Stimulated activated CD8-positive, alpha-beta memory T cell treated with anti-CD3 and anti-CD28 coated beads, Interleukin-2, amount 100 ng/mL, for 1 hour (primary cell): ENCODE results near the gene ALDH1A2.
"Not testable (repeated sequence)": the region's sequence is repeated elsewhere in the genome, so short reads cannot be mapped to it uniquely, and the experiment has no call there.

ENCODE experiments used
- DNase-seq, 2 donors: peaks; one replicate each; pipeline ENCODE4 v3.0.0-alpha.2; 2020; ENCODE audit warnings: low read depth in 2 of 2

ALDH1A2 gene

DNA sequence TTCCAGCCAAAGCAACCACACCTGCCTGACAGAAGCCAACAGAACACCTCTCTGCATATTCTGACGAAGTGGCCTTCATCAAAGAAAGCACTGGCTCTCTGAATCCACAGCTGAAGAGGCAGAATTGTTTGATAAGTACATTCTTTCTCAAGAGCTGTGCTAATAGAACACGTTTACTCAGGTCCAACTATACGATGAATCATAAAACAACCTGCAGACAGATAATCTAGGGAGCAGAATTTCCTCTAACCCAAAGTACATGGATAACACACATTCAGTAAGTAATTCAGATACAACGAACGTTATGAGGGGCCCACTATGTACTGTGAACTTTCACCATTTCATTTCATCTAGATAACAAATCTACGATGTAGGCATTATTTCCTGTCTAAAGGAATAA lies 25.4 kb downstream of the ALDH1A2 start:
- DNase-seq, result no peak

GRCh38 chr15:58039079-58040035 lies 26.2 kb downstream of the ALDH1A2 start:
- DNase-seq, result no peak

- no peak for DNase-seq
Observed at GRCh38 chr15:58038426-58039078, 27.0 kb downstream of the ALDH1A2 start.

DNA sequence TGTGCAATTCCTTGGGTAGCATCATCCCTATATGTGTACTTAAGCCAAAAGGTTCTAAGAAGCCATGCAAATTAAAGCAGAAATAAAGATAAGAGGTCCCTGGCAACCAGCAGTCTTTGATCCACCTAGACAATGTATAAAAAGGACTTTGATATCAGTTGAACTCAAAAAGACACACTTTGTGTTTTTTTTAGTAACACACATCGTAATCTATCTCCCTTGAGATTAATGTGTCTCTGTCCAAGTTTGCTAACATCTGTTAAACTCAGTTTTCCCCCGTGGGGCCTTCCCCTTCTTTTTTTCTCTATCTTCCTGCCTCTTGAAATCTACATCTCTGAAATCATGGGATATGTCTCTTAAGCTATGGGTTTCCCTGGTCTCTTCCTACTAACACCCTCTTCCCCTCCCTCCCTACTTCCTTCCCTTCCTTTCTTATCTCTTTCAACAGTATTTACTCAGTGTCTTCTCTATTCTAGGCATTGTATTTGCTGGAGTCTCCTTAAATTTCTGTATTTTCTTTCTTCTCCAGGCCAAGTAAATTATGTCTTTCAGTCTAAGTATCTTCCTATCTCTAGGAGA lies 27.7 kb downstream of the ALDH1A2 start:
- no peak for DNase-seq

GRCh38 chr15:58036579-58036978 lies 28.9 kb downstream of the ALDH1A2 start:
- no peak for DNase-seq

GRCh38 chr15:58028392-58028791 lies 37.1 kb downstream of the ALDH1A2 start:
- not testable (repeated sequence) for DNase-seq

GRCh38 chr15:58026552-58026951 lies 39.0 kb downstream of the ALDH1A2 start:
- DNase-seq, result no peak

GRCh38 chr15:58026051-58026450 lies 39.5 kb downstream of the ALDH1A2 start:
- DNase-seq, result no peak

- DNase-seq, result no peak
Observed at GRCh38 chr15:58021332-58022230, 43.9 kb downstream of the ALDH1A2 start.

DNA sequence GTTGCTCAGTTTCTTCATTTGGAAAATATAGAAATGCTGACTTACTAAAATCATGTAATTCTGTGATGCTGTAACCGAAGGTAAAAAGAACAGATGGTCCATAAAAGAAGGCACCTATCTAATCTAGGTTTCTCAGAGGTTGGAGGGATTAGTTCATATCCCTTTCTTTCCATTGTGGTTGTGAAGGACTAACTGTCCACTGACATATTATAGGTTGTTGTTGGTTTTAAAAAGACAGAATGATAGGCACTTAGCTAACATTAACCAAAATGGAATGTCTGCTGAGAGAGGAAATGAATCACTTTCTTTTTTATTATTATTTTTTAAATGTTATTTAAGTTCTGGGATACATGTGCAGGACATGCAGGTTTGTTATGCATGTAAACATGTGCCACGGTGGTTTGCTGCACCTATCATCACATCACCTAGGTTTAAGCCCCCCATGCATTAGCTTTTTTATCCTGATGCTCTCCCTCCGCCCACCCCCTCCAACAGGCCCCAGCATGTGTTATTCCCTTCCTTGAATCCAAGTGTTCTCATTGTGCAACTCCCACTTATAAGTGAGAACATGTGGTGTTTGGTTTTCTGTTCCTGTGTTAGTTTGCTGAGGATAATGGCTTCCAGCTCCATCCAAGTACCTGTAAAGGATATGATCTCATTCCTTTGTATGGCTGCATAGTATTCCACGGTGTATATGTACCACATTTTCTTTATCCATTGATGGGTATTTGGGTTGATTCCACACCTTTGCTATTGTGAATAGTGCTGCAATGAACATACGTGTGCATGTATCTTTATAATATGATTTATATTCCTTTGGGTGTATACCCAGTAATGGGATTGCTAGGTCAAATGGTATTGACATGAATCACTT lies 45.8 kb downstream of the ALDH1A2 start:
- DNase-seq, result no peak

GRCh38 chr15:58017869-58018268 lies 47.6 kb downstream of the ALDH1A2 start:
- DNase-seq, result no peak

GRCh38 chr15:58016581-58017175 lies 48.8 kb downstream of the ALDH1A2 start:
- no peak for DNase-seq

DNA sequence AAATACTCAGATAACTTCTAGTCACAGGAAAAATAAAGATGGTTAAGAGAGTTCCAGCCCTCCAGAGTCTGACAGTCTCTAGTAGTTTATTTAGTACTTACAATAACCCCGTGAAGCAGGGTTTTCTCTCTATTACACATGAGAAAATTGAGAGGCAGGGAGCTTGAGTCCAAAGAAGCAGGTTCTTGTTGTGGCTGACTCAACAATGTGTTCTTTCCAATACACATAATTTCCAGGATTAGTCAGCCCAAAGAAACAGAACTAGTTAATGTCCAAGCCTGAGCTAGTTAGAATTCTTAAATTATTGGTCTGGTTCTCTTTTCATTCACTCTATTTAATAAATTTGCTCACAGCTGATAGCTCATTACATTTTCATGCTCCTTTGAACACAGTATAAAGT lies 49.9 kb downstream of the ALDH1A2 start:
- DNase-seq, result no peak

GRCh38 chr15:58014470-58014869 lies 51.0 kb downstream of the ALDH1A2 start:
- DNase-seq, result no peak

DNA sequence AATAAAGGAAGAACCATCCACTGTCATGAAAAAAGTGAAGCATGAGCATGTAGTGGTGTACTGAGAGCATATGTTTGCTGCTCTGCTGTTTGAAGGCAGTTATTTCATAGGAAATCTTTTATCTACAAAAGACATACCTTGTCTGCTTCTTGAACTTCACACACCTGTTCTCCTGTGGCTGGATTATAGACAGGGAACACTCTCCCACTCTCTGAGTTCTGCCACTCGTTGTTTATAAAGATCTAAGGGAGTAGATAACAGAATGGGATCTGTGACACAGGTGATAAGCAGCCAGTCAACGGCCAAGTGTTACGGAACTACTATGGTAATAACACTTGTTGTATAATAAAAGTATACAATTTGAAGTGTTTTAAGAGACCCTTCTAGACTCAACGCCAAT lies 51.5 kb downstream of the ALDH1A2 start:
- DNase-seq, result no peak

DNA sequence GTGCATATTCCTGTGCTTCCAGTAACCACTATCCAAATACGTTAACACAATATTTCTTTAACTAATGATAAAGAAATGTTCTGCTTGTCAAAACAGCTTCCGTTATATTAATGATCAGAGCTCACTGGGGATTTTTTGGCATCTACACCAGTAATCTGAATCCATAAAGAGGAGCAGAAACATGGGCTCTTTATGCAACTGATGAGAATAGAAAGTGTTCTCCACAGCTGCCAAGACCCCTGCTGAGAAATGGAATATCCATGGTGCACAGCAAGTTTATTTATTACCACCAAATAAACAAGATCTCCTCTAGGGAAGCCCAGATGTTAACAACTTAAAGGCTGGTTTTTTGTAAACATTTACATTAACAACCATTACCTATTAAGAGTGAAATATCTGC lies 54.5 kb downstream of the ALDH1A2 start:
- DNase-seq, result no peak

DNA sequence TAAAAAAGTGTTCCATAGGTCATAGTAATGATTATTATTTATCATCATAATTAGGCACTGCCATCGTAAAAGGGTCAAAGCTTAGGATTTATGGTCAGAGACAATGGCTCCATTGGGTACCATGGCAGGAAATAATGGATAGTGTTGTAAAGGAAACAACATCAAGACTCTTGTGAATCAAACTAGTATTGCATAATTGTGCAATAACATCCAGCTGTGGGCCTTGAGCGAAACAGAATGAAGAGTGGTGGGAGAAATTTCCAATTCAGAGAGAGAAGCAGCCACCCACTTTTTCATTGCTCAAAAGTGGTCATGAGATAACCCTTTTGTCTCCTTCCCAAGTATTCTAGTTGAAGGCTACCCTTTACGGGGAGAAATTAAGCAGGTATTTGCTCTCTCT lies 61.7 kb downstream of the ALDH1A2 start:
- no peak for DNase-seq

DNA sequence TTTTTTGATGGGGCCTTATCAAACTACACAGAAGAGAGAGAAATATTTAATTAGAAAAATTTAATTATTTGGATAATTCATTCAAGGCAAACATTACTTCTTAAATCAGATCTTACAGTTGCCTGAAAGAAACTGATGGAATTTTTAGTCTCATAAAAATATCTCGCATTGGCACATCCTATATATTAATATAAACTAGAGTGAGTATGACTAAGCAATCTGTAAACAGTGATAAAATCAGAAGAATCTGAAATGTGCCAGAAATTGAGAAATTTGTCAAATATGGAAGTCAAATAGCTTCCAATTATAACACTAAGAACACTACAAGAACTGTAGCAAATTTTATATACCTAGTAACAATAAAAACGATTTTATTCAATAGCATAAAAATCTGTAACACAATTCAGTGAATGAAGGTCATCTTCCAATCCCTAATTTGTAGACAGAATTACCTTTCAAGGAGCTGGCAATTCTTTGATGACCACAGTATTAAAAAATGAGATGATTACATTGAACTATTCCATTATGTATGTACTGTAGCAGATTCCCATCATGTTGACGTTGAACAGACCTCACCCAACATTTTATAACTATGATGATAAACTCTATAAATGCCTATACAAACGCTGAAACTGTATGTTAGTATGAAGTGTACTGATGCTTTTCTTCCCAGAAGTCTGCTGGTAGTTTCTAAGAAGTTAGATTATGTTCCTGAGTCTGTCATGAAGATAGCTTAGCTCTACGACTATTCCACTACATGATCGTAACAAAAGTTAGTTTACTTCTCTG lies 63.0 kb downstream of the ALDH1A2 start:
- DNase-seq, result no peak

DNA sequence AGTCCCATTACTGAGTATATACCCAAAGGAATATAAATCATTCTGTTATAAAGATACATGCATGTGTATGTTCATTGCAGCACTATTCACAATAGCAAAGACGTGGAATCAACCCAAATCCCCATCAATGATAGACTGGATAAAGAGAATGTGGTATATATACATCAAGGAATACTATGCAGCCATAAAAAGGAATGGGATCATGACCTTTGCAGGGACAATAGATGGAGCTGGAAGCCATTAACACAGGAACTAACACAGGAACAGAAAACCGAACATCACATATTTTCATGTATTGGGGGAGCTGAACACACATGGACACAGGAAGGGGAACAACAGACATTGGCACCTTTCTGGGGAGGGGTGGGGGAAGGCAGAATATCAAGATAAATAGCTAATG lies 65.8 kb downstream of the ALDH1A2 start:
- DNase-seq, result not testable (repeated sequence)
